PC-3 (cell line): ENCODE data around the gene CRADD. TPM values are rescaled to one million over a fixed set of nuclear protein-coding genes. Genes with fewer than 3 reads are reported as not detected.

Experiments used
- ATAC-seq: fragments of 200-7000 bp; cut with Tn5 transposase; 2 replicates; pipeline ENCODE4 v1.9.1; 2020; ENCODE audit warnings: mild to moderate bottlenecking, moderate library complexity
- BruUV-seq: library from RNA; stranded (reverse); fragments of 400-500 nt; replicated peaks from 2 replicates; lab custom pipeline; 2021; lab: Mats Ljungman, UMichigan
- CTCF ChIA-PET: fragments of 300-600 bp; sonication (Branson Sonifier 250); formaldehyde crosslinking; loops from one replicate; lab custom pipeline; 2022; ENCODE audit warnings: antibody characterized with exemption; lab: Charles Lee
- POLR2A ChIA-PET: fragments of 300-600 bp; sonication (Branson Sonifier 250); formaldehyde crosslinking; loops from one replicate; lab custom pipeline; 2022; ENCODE audit warnings: antibody characterized with exemption; ENCODE audit not compliant: unreplicated experiment; lab: Charles Lee
- DNase-seq: peaks from one replicate; pipeline ENCODE4 v3.0.0-alpha.2; 2015
- H2AFZ ChIP-seq: fragments of 300-600 bp; sonication (generic); 2 replicates; pipeline ENCODE4 v1.6.0; 2016; ENCODE audit warnings: antibody characterized with exemption, low read length
- H3F3A ChIP-seq: fragments of 300-600 bp; sonication (generic); one replicate; pipeline ENCODE4 v1.6.0; 2017; ENCODE audit warnings: antibody characterized with exemption, low read length, control low read depth, mild to moderate bottlenecking; ENCODE audit not compliant: unreplicated experiment
- H3K27ac ChIP-seq: fragments of 300-600 bp; sonication (generic); 2 replicates; pipeline ENCODE4 v1.5.1; 2016; ENCODE audit warnings: mild to moderate bottlenecking, low read length
- H3K27me3 ChIP-seq: fragments of 300-600 bp; sonication (generic); 2 replicates; pipeline ENCODE4 v1.6.1; 2016; ENCODE audit warnings: low read length, mixed read lengths
- H3K36me3 ChIP-seq: fragments of 300-600 bp; sonication (generic); 2 replicates; pipeline ENCODE4 v1.6.1; 2016; ENCODE audit warnings: low read depth, mixed run types, low read length, mixed read lengths
- H3K4me1 ChIP-seq: fragments of 300-600 bp; sonication (generic); 2 replicates; pipeline ENCODE4 v1.5.1; 2016; ENCODE audit warnings: low read length; ENCODE audit not compliant: insufficient read depth
- H3K4me2 ChIP-seq: fragments of 300-600 bp; sonication (generic); 2 replicates; pipeline ENCODE4 v1.6.0; 2016; ENCODE audit warnings: low read length
- H3K4me3 ChIP-seq: fragments of 300-600 bp; sonication (generic); 2 replicates; pipeline ENCODE4 v1.5.1; 2016; ENCODE audit warnings: mild to moderate bottlenecking, low read length, mixed read lengths
- H3K79me2 ChIP-seq: fragments of 300-600 bp; sonication (generic); 2 replicates; pipeline ENCODE4 v1.6.1; 2017; ENCODE audit warnings: low read length, mixed read lengths
- H3K9ac ChIP-seq: fragments of 300-600 bp; sonication (generic); 2 replicates; pipeline ENCODE4 v1.6.0; 2016; ENCODE audit warnings: mild to moderate bottlenecking, low read length
- H3K9me2 ChIP-seq: fragments of 300-600 bp; sonication (generic); replicated peaks from 2 replicates; pipeline ENCODE4 v1.6.1; 2016; ENCODE audit warnings: mixed run types, low read length, mixed read lengths
- H3K9me3 ChIP-seq: fragments of 300-600 bp; sonication (generic); 2 replicates; pipeline ENCODE4 v1.6.1; 2016; ENCODE audit warnings: low read length, mixed read lengths
- H4K20me1 ChIP-seq: fragments of 300-600 bp; sonication (generic); 2 replicates; pipeline ENCODE4 v1.6.1; 2016; ENCODE audit warnings: low read length, mixed read lengths
- EZH2 ChIP-seq: fragments of 300-600 bp; sonication (generic); IDR thresholded peaks from one replicate; pipeline ENCODE4 v1.6.1; 2017; ENCODE audit warnings: antibody characterized with exemption, mild to moderate bottlenecking, low read length; ENCODE audit not compliant: unreplicated experiment
- EZH2phosphoT487 ChIP-seq: fragments of 300-600 bp; sonication (generic); IDR thresholded peaks from 2 replicates; pipeline ENCODE4 v1.6.1; 2018; ENCODE audit warnings: mild to moderate bottlenecking, antibody characterized with exemption, low read length, borderline replicate concordance
- intact Hi-C: fragments of 100-400 bp; cut with micrococcal nuclease; formaldehyde crosslinking; loops from 2 replicates; pipeline ENCODE4 v1.9.0; 2023
- total RNA-seq: library from RNA; depleted of rRNA; stranded (reverse); fragments of >200 nt; gene quantifications from 2 replicates; pipeline ENCODE4 v1.2.3, GENCODE V29; 2014
- TF ChIP-seq, protein P1 (sequence below): fragments of 300-600 bp; sonication (generic); conservative IDR thresholded peaks from 2 replicates; pipeline ENCODE4 v1.5.1; 2017; ENCODE audit warnings: antibody characterized with exemption, low read depth, mild to moderate bottlenecking, low read length

Gene CRADD
- total RNA-seq, 1 experiment from 2014 or later = 11.4 TPM

DNA sequence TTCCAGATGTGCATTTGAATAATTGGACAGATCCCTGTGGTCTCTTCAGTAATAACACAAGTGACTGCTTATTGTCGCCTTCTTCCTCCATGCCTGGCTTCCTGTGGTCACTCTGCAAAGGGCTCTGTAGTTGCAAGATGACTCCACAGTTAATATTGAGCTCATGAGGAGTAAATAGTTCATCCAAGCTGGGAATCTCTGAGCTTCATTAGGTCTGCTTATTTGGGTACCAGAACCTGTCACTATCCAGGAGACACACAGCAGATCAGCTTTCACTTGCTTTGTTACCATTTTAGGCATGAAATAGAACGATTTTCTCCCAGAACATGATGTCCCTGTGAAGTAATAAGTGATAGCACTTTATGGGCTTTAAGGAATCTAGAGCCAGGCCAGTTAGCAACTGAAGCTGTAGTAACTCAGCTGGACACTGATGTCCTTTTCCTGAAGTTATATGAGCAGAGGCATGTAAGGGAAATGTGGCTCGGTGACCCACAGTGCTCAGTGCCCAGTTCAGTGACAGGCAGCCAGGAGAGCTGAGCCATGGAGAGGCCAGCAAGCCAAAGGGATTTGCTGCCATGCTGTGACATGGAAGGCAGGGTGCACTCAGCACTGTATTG lies 50.1 kb downstream of the CRADD start:
- no peak overlapping the region for H3K4me3 ChIP-seq
- H3K9me3 ChIP-seq = no peaks in the 10 kb centered on the region
- no peak overlapping the region for H3K9ac ChIP-seq
- no peak for DNase-seq
- H2AFZ ChIP-seq = no peak overlapping the region
- no peak overlapping the region for H3K4me2 ChIP-seq
- H3K79me2 ChIP-seq = no peaks in the 10 kb centered on the region
- H3K4me1 ChIP-seq = peaks cover 19% of the 10 kb centered on the region
- H3K9me2 ChIP-seq = no peaks in the 10 kb centered on the region
- no peak for ATAC-seq
- H3K27me3 ChIP-seq = no peaks in the 10 kb centered on the region
- intact Hi-C loops = no loop called here
- ChIA-PET POLR2A (no interaction called here), CTCF (no interaction called here)
- TF ChIP-seq EZH2 = no peak
- TF ChIP-seq EZH2phosphoT487 = no peak
- TF ChIP-seq, protein P1, sequence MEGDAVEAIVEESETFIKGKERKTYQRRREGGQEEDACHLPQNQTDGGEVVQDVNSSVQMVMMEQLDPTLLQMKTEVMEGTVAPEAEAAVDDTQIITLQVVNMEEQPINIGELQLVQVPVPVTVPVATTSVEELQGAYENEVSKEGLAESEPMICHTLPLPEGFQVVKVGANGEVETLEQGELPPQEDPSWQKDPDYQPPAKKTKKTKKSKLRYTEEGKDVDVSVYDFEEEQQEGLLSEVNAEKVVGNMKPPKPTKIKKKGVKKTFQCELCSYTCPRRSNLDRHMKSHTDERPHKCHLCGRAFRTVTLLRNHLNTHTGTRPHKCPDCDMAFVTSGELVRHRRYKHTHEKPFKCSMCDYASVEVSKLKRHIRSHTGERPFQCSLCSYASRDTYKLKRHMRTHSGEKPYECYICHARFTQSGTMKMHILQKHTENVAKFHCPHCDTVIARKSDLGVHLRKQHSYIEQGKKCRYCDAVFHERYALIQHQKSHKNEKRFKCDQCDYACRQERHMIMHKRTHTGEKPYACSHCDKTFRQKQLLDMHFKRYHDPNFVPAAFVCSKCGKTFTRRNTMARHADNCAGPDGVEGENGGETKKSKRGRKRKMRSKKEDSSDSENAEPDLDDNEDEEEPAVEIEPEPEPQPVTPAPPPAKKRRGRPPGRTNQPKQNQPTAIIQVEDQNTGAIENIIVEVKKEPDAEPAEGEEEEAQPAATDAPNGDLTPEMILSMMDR = no peak
- H3F3A ChIP-seq = peaks cover 5% of the 10 kb centered on the region
- H4K20me1 ChIP-seq = no peaks in the 10 kb centered on the region
- no TSS peak for BruUV-seq
- H3K27ac ChIP-seq = no peak overlapping the region
- H3K36me3 ChIP-seq = no peaks in the 10 kb centered on the region

GRCh38 chr12:93727911-93728310 lies 50.7 kb downstream of the CRADD start:
- no peak overlapping the region for H3K27ac ChIP-seq
- no peak overlapping the region for H3K9ac ChIP-seq
- no peak overlapping the region for H3K4me2 ChIP-seq
- POLR2A ChIA-PET = no interaction called here
- no peaks in the 10 kb centered on the region for H3K27me3 ChIP-seq
- DNase-seq (no peak), ATAC-seq (no peak)
- H4K20me1 ChIP-seq = no peaks in the 10 kb centered on the region
- TF ChIP-seq, protein P1 = no peak
- no peak for TF ChIP-seq EZH2phosphoT487
- TF ChIP-seq EZH2 = no peak
- no TSS peak for BruUV-seq
- H3K9me3 ChIP-seq = no peaks in the 10 kb centered on the region
- no peaks in the 10 kb centered on the region for H3K79me2 ChIP-seq
- H3F3A ChIP-seq = peaks cover 1% of the 10 kb centered on the region
- no peaks in the 10 kb centered on the region for H3K36me3 ChIP-seq
- no peaks in the 10 kb centered on the region for H3K9me2 ChIP-seq
- intact Hi-C loops = no loop called here
- CTCF ChIA-PET = no interaction called here
- H3K4me1 ChIP-seq = peaks cover 13% of the 10 kb centered on the region
- H3K4me3 ChIP-seq = no peak overlapping the region
- no peak overlapping the region for H2AFZ ChIP-seq

GRCh38 chr12:93729934-93730333 lies 52.8 kb downstream of the CRADD start:
- POLR2A ChIA-PET = no interaction called here

More at GRCh38 chr12:93729934-93730333, 52.8 kb downstream of the CRADD start:
- Histone ChIP-seq H3K9me3 (no peaks in the 10 kb centered on the region), H3K27me3 (no peaks in the 10 kb centered on the region), H3K79me2 (no peaks in the 10 kb centered on the region), H3K27ac (no peak overlapping the region), H2AFZ (no peak overlapping the region), H3F3A (no peaks in the 10 kb centered on the region), H3K4me1 (0 out of 2 replicates have a peak, but pooled peaks cover 3% of the 10 kb centered on the region), H3K4me2 (no peak overlapping the region), H3K9me2 (no peaks in the 10 kb centered on the region), H3K9ac (no peak overlapping the region), H4K20me1 (no peaks in the 10 kb centered on the region), H3K36me3 (no peaks in the 10 kb centered on the region), H3K4me3 (no peak overlapping the region)
- CTCF ChIA-PET = no interaction called here
- ATAC-seq = no peak
- DNase-seq = no peak
- no TSS peak for BruUV-seq
- intact Hi-C loops = no loop called here
- no peak for TF ChIP-seq EZH2phosphoT487
- TF ChIP-seq EZH2 = no peak
- TF ChIP-seq, protein P1 = no peak
